ENCODE results near the gene MRPL22.

DNA sequence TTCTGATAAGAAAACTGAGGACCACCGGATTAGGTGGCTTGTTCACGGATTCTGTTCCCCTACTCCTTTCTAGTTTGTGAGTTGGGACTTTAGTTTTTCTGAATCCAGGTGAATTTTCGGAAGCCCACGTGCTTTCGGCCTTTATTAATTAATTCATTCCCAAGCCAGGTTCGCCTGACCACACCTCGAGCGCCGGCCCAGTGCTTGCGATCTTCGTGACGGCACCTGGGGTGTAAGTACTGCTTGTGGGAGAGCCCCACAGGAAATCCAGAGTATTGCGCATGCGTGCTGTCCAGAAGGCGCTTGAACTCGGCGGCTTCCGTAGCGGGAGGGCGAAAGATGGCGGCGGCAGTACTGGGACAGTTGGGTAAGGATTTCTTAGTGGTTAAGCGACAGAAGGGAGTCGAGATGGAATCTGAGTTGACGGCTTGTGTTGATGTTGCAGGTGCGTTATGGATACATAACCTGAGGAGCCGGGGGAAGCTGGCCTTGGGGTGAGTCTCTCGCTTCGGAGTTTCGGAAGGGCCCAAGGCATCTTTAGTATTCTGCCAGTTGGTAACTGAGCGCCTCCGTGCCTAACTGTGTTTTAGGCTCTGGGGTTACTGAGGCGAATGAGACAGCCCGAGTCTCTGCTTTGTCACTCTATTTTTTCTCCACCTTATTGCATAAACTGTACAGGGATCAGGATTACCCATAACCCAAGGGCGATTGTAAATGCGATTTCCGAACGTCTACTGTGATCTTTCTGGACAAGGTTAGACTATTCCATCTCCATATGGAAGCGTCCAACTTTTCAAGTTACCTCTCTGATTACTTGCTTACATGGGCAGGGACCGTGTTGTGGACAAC is at the start of gene MRPL22:
- TF ChIP-seq ZBTB1 (CRISPR knock-in tag; IDR thresholded peaks at IDR 0.05; ENCODE audit: borderline replicate concordance) (no peak), MYC (CRISPR knock-in tag; IDR thresholded peaks at IDR 0.05; ENCODE audit: borderline replicate concordance) (peak; percentile 27; the same call in 1 of the 2 replicates)
